Spleen (tissue), 7 donors: ENCODE measurements around the gene SCNN1A.

Source experiments
- CTCF ChIP-seq, 11 experiments: fragments of 200-600 bp in 7 of 11; fragments of 450-650 bp in 4 of 11; sonication (generic) in 4 of 11; IDR thresholded peaks in 8 of 11; conservative IDR thresholded peaks in 3 of 11; 1 replicate in 7 of 11; 2 replicates in 4 of 11; pipeline versions ENCODE4 v1.4.0 to v1.8.0; 2016 to 2021; ENCODE audit warnings: antibody characterized with exemption in 11 of 11, inconsistent platforms in 4 of 11, mild to moderate bottlenecking in 1 of 11
- POLR2A ChIP-seq, 3 donors: fragments of 450-650 bp; IDR thresholded peaks; one replicate each; pipeline ENCODE4 v1.5.1; 2017; ENCODE audit warnings: antibody characterized with exemption in 3 of 3, mild to moderate bottlenecking in 1 of 3
- donor health status: DM: no; HTN: no; CAD: no; lungs with moderate emphysema.
- donor health status: DM: no; HTN: no; CAD: no.
- donor health status: DM: no; HTN: no; CAD: no.

DNA sequence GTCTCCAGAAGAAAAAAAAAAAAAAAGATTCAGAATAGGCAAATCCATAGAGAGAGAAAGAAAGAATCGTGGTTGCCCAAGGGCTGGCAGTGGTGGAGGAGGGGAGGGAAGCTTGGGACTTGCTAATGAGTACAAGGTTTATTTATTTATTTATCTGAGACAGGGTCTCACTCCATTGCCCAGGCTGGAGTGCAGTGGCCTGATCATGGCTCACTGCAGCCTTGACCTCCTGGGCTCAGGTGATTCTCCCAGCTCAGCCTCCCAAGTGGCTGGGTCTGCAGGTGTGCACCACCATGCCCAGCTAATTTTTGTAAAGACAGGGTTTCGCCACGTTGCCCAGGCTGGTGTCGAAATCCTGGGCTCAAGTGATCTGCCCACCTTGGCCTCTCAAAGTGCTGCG is 23.7 kb downstream of the SCNN1A start:
- no peak for TF ChIP-seq POLR2A (IDR thresholded peaks at IDR 0.05)
- no peak for TF ChIP-seq CTCF (IDR thresholded peaks at IDR 0.05 in 8 of 11, conservative IDR thresholded peaks at IDR 0.05 in 3 of 11)
